ENCODE data around the gene MORC4. TPM values are rescaled to one million over a fixed set of nuclear protein-coding genes. Genes with fewer than 3 reads are reported as not detected.

The MORC4 gene
- total RNA-seq, 1 experiment from 2014 or later: 32.7 TPM

- peak; percentile 22 for DNase-seq (ENCODE audit: extremely low read depth, low read depth)
Observed at GRCh38 chrX:106917830-106918500, 82.0 kb downstream of the MORC4 start.

- no peak for DNase-seq (ENCODE audit: extremely low read depth, low read depth)
Observed at GRCh38 chrX:106912864-106913263, 87.1 kb downstream of the MORC4 start.

- no peak for DNase-seq (ENCODE audit: extremely low read depth, low read depth)
Observed at GRCh38 chrX:106906361-106906760, 93.7 kb downstream of the MORC4 start.

- DNase-seq (ENCODE audit: extremely low read depth, low read depth): no peak
Observed at GRCh38 chrX:106905064-106905708, 94.8 kb downstream of the MORC4 start.

- DNase-seq (ENCODE audit: extremely low read depth, low read depth): no peak
Observed at GRCh38 chrX:106903856-106904528, 96.0 kb downstream of the MORC4 start.

- no peak for DNase-seq (ENCODE audit: extremely low read depth, low read depth)
Observed at GRCh38 chrX:106903291-106903824, 96.7 kb downstream of the MORC4 start, which contains the start of gene RIPPLY1. RIPPLY1 (minus strand) TSS chrX:106903341; CDS start chrX:106903287, 54 bp downstream.

- no peak for DNase-seq (ENCODE audit: extremely low read depth, low read depth)
Observed at GRCh38 chrX:106902684-106903083, 97.3 kb downstream of the MORC4 start.

- DNase-seq (ENCODE audit: extremely low read depth, low read depth): no peak
Observed at GRCh38 chrX:106901781-106902219, 98.2 kb downstream of the MORC4 start.

- no peak for DNase-seq (ENCODE audit: extremely low read depth, low read depth)
Observed at GRCh38 chrX:106901341-106901740, 98.7 kb downstream of the MORC4 start.

GRCh38 chrX:106899841-106900240 is 100.2 kb downstream of the MORC4 start:
- DNase-seq (ENCODE audit: extremely low read depth, low read depth): no peak

GRCh38 chrX:106899276-106899675 is 100.7 kb downstream of the MORC4 start:
- no peak for DNase-seq (ENCODE audit: extremely low read depth, low read depth)

- peak; percentile 58 for DNase-seq (ENCODE audit: extremely low read depth, low read depth)
Observed at GRCh38 chrX:106898462-106898861, 101.5 kb downstream of the MORC4 start.

GRCh38 chrX:106897259-106897658 is 102.8 kb downstream of the MORC4 start:
- peak; percentile 60 for DNase-seq (ENCODE audit: extremely low read depth, low read depth)

GRCh38 chrX:106894978-106895452 is 105.0 kb downstream of the MORC4 start:
- peak; percentile 48 for DNase-seq (ENCODE audit: extremely low read depth, low read depth)

- peak; percentile 77 for DNase-seq (ENCODE audit: extremely low read depth, low read depth)
Observed at GRCh38 chrX:106894392-106894909, 105.6 kb downstream of the MORC4 start.

- no peak for DNase-seq (ENCODE audit: extremely low read depth, low read depth)
Observed at GRCh38 chrX:106891762-106892460, 108.1 kb downstream of the MORC4 start.

Measured in NCI-H460 (cell line).